Transverse colon (tissue), 4 donors: ENCODE data around the gene TPP2.

Experiments
- EP300 ChIP-seq: sonication (generic); formaldehyde crosslinking; IDR thresholded peaks from one replicate; pipeline ENCODE4 v1.6.1; 2017; ENCODE audit warnings: antibody characterized with exemption, low read depth
- POLR2A ChIP-seq: fragments of 450-650 bp; IDR thresholded peaks from one replicate; pipeline ENCODE4 v1.6.1; 2016; ENCODE audit warnings: antibody characterized with exemption, mild to moderate bottlenecking, moderate library complexity
- POLR2AphosphoS5 ChIP-seq, 3 donors: sonication (generic); formaldehyde crosslinking; IDR thresholded peaks; one replicate each; pipeline ENCODE4 v1.6.1; 2016; ENCODE audit warnings: antibody characterized with exemption in 3 of 3
- TF ChIP-seq, protein P1 (sequence below), 5 experiments: fragments of 200-600 bp in 3 of 5; fragments of 450-650 bp in 2 of 5; sonication (generic) in 3 of 5; IDR thresholded peaks; 1 replicate in 2 of 5; 2 replicates in 3 of 5; pipeline ENCODE4 v1.5.1; 2016 to 2017; ENCODE audit warnings: antibody characterized with exemption in 5 of 5, inconsistent platforms in 3 of 5, mild to moderate bottlenecking in 2 of 5, moderate library complexity in 1 of 5

DNA sequence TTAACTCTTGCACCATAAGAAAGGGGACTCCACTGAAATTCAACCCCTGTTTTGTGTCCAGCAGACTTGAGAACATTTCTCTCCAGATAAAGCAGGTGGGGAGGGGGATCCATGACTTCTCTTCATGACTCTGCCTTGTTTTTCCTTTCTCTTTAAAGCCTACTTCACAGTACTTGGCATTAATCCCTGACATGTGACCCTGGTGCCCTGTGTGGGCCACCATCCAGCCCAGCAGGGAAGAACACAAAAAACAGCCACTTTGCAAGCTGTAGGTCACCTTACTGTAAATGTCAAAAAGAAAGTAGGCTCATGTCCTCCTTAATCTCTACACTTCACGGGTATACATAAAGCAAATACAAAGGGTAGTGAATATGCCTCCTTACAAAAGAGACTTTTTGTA is 30.3 kb upstream of the TPP2 start:
- TF ChIP-seq, protein P1, sequence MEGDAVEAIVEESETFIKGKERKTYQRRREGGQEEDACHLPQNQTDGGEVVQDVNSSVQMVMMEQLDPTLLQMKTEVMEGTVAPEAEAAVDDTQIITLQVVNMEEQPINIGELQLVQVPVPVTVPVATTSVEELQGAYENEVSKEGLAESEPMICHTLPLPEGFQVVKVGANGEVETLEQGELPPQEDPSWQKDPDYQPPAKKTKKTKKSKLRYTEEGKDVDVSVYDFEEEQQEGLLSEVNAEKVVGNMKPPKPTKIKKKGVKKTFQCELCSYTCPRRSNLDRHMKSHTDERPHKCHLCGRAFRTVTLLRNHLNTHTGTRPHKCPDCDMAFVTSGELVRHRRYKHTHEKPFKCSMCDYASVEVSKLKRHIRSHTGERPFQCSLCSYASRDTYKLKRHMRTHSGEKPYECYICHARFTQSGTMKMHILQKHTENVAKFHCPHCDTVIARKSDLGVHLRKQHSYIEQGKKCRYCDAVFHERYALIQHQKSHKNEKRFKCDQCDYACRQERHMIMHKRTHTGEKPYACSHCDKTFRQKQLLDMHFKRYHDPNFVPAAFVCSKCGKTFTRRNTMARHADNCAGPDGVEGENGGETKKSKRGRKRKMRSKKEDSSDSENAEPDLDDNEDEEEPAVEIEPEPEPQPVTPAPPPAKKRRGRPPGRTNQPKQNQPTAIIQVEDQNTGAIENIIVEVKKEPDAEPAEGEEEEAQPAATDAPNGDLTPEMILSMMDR (IDR thresholded peaks at IDR 0.05) = no peak
- TF ChIP-seq EP300 (no peak), POLR2AphosphoS5 (IDR thresholded peaks at IDR 0.05) (no peak), POLR2A (no peak)
